Measurements from ENCODE around the gene EOGT. TPM values are rescaled to one million over a fixed set of nuclear protein-coding genes. Genes with fewer than 3 reads are reported as not detected.

Gene EOGT
- total RNA-seq, 4 donors from 2014 or later, result 12.0 to 22.4 (median 18.7) TPM

DNA sequence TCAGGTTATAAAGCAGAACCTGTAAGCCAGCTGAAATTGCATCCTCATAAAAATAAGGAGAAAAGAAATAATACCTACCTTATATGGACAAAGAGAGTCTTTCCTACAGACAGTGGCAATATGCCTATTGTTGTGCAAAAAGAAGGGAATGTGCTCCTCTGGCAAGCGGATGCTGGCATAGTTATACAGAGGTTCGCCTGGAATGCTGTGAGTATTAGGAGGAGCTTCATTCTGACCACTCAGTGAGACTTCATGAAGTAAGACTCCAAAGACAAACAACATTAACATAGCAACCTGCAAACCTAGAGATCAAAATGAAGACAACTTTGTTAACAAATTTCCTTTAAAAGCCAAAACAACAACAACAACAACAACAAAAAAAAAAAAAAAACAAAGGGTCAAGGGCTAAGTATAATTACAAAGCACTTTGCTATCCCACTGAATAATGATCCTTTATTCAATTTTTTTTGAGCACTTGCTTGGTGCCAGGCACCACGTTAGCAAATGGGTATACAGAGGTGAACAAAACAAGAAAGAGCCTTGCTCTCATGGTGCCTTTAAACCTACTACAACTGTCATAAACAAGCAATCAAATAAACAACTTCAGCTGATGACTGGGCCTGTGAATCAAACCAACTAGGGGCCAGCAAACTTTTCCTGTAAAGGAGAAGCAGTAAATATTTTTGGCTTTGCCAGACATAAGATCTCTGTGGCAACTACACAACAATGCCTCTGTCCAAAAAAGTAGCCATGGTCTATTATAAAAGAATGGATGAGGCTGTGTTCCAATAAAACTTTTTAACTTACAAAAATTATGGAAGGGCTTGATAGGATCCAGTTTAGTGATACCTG lies 3.7 kb downstream of the EOGT start:
- 69 to 74% methylated on average over 3 of the region's 3 CpGs for WGBS, 2 donors (ENCODE audit: low coverage in 1 of 2)
- Histone ChIP-seq H3K36me3 (peaks cover 0 to 24% (median 0%) of the 10 kb centered on the region in 4 donors), H3K9me3 (no peaks in the 10 kb centered on the region), H3K27ac (peak overlapping the region; percentile 35 to 62 (median 48)), H3K4me3 (no peak overlapping the region), H3K27me3 (no peaks in the 10 kb centered on the region), H3K4me1 (peaks cover 3 to 21% (median 11%) of the 10 kb centered on the region in 4 donors)
- in situ Hi-C loops (cut with MboI; ENCODE audit: low pct_ligation_motif_present in 1 of 4, low pct_unique_long_range_greater_than_20kb in 1 of 4, low sequenced_read_pairs in 3 of 4), result no loop called here
- intact Hi-C loops (cut with DNase I; ENCODE audit: low total_unique reads), result no loop called here
- DNase-seq, result no peak
- no peak for TF ChIP-seq POLR2A (IDR thresholded peaks at IDR 0.05)
- peak in 1 of 3 donors; percentile 23 for TF ChIP-seq POLR2AphosphoS5 (IDR thresholded peaks at IDR 0.05)

DNA sequence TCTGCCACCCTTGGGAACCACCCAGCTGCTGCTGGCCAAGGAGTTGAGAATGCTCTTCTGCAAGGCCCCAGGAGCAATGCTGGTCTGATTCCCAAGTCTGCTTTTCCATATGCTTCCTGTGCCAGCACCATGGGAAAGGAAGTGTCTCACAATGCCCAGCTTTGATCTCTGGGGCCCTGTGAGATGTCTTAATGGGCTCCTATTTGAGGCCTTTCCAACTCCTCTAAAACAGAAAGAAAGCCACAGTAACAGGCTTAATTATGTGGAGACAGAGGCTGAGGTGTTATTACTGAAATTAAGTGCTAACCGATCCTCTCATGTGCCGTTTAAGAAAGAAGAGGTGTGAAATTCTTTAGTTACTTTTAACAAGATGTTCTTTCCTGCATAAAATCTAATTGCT lies 4.5 kb downstream of the EOGT start:
- H3K36me3 ChIP-seq, result peaks cover 0 to 24% (median 0%) of the 10 kb centered on the region in 4 donors
- TF ChIP-seq POLR2AphosphoS5 (IDR thresholded peaks at IDR 0.05), result no peak
- TF ChIP-seq, protein P1, sequence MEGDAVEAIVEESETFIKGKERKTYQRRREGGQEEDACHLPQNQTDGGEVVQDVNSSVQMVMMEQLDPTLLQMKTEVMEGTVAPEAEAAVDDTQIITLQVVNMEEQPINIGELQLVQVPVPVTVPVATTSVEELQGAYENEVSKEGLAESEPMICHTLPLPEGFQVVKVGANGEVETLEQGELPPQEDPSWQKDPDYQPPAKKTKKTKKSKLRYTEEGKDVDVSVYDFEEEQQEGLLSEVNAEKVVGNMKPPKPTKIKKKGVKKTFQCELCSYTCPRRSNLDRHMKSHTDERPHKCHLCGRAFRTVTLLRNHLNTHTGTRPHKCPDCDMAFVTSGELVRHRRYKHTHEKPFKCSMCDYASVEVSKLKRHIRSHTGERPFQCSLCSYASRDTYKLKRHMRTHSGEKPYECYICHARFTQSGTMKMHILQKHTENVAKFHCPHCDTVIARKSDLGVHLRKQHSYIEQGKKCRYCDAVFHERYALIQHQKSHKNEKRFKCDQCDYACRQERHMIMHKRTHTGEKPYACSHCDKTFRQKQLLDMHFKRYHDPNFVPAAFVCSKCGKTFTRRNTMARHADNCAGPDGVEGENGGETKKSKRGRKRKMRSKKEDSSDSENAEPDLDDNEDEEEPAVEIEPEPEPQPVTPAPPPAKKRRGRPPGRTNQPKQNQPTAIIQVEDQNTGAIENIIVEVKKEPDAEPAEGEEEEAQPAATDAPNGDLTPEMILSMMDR (IDR thresholded peaks at IDR 0.05), result no peak
- TF ChIP-seq EP300 (IDR thresholded peaks at IDR 0.05; ENCODE audit: low read depth), result no peak
- TF ChIP-seq POLR2A (IDR thresholded peaks at IDR 0.05), result no peak
- no peaks in the 10 kb centered on the region for H3K9me3 ChIP-seq
- H3K4me1 ChIP-seq, result peaks cover 2 to 15% (median 4%) of the 10 kb centered on the region in 4 donors
- 80 to 90% methylated on average over 2 of the region's 2 CpGs for WGBS, 2 donors (ENCODE audit: low coverage in 1 of 2)
- no peak for DNase-seq
- H3K27me3 ChIP-seq, result no peaks in the 10 kb centered on the region
- H3K4me3 ChIP-seq, result no peak overlapping the region
- intact Hi-C loops (cut with DNase I; ENCODE audit: low total_unique reads) (no loop called here), in situ Hi-C loops (cut with MboI; ENCODE audit: low pct_ligation_motif_present in 1 of 4, low pct_unique_long_range_greater_than_20kb in 1 of 4, low sequenced_read_pairs in 3 of 4) (no loop called here)
- H3K27ac ChIP-seq, result peak overlapping the region in 3 of 4 donors; percentile 45 to 62 (median 50)

DNA sequence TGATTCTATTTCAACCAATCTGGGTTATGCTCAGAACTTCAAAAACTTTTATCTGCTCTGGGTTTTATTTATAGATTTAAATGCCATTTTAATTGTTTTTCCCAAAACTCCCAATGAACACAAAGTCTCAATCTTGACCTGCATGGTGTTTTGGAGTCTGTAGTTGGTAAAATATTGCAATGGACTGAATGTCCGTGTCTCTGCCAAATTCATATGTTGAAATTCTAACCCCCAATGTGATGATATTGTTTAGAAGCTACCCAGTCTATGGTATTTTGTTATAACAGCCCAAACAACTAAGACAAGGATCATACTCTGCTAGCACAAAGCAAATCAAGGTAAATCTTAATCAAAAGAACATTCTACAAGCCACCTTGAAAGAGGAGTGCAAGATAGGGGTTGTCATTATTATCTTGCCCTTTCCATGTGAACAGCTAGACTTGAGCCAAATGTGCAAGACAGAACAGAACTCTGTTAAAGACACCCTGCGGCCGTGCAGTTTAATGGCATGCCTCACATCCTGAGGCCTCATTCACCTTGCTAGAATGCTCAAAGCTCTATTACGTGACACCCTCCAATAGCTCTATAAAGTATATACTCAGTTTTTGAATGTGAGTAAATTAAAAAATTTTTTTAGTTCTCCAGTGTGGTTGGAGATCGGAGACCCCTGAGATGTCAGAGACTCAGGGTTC lies 7.5 kb downstream of the EOGT start:
- H3K27me3 ChIP-seq, result no peaks in the 10 kb centered on the region
- peaks cover 0 to 3% (median 3%) of the 10 kb centered on the region in 4 donors for H3K4me1 ChIP-seq
- no peaks in the 10 kb centered on the region for H3K9me3 ChIP-seq
- no peak for TF ChIP-seq POLR2A (IDR thresholded peaks at IDR 0.05)
- TF ChIP-seq, protein P1 (IDR thresholded peaks at IDR 0.05), result no peak
- in situ Hi-C loops (cut with MboI; ENCODE audit: low pct_ligation_motif_present in 1 of 4, low pct_unique_long_range_greater_than_20kb in 1 of 4, low sequenced_read_pairs in 3 of 4), result no loop called here
- H3K4me3 ChIP-seq, result no peak overlapping the region
- no peak for DNase-seq
- no peak overlapping the region for H3K27ac ChIP-seq
- 89 to 96% methylated on average over 5 of the region's 5 CpGs for WGBS, 2 donors (ENCODE audit: low coverage in 1 of 2)
- peaks cover 0 to 36% (median 2%) of the 10 kb centered on the region in 4 donors for H3K36me3 ChIP-seq
- intact Hi-C loops (cut with DNase I; ENCODE audit: low total_unique reads), result no loop called here

DNA sequence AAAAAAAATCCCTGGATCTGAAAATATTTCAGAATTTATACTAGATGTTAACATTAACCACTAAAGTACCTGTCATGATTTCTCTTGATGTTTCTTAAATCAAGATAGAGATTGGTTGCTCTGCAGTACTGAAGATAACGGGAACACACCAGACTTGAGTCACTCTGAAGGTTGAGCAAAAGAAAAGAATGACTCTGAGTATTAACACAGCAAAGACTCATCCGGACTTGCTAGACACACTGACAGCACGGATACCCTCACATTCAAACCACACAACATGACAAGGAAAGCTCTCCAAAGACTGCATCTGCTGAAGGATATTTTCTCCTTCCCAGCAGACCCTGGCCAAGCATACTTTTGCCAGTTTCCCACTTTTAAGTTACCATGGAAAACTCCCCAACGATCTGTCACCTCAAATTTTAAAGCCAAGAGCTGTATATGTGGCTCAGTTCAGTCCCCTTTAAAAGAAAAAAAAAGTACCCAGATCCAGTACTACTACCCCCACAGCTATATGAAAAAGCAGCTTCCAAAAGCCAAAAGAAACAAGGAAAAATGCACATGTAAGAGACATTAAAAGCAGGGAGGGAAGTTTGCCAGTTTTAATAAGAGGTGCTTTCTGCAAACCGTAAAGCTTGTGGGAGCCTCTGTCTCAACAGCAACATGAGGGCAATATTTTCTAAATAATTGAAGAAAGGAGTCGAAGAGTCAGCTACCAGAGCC lies 8.3 kb downstream of the EOGT start:
- DNase-seq, result no peak
- Histone ChIP-seq H3K4me1 (peaks cover 0 to 3% (median 2%) of the 10 kb centered on the region in 4 donors), H3K27ac (no peak overlapping the region), H3K4me3 (no peak overlapping the region), H3K9me3 (no peaks in the 10 kb centered on the region), H3K27me3 (no peaks in the 10 kb centered on the region), H3K36me3 (peaks cover 0 to 36% (median 2%) of the 10 kb centered on the region in 4 donors)
- WGBS, 2 donors (ENCODE audit: low coverage in 1 of 2), result 75 to 89% methylated on average over 5 to 6 of the region's 6 CpGs
- TF ChIP-seq POLR2A (IDR thresholded peaks at IDR 0.05) (no peak), EP300 (IDR thresholded peaks at IDR 0.05; ENCODE audit: low read depth) (no peak), POLR2AphosphoS5 (IDR thresholded peaks at IDR 0.05) (no peak)
- TF ChIP-seq, protein P1 (IDR thresholded peaks at IDR 0.05), result no peak
- in situ Hi-C loops (cut with MboI; ENCODE audit: low pct_ligation_motif_present in 1 of 4, low pct_unique_long_range_greater_than_20kb in 1 of 4, low sequenced_read_pairs in 3 of 4) (no loop called here), intact Hi-C loops (cut with DNase I; ENCODE audit: low total_unique reads) (no loop called here)

Data from transverse colon (tissue), 4 donors.